ENCODE measurements around the gene ANOS1. TPM values are rescaled to one million over a fixed set of nuclear protein-coding genes. Genes with fewer than 3 reads are reported as not detected.

The ANOS1 gene
- total and polyA plus RNA-seq, 2 of the 13 experiments (the other 11 are each of a cell fraction or from before 2014, with no cell fraction given): not detected

DNA sequence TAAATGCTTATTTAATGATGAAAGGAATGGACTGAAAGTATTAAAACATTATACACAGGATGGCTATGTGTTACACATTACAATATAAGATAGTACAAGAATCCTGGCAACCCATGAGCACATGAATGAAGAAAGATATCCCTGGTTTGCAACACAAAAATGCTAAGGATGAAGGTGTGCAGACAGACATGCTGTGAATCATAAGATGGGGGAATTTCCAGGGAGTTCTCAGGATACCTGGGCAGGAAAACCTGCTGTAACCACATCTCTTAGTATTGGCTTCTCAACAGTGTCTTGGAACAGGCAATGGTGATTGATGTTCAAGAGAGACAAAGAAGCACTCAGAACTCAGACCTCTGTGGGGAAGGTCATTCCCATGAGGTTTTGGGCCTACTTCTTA lies 23.9 kb upstream of the ANOS1 start (continued):
- no peak for TF ChIP-seq ZBTB40 (IDR thresholded peaks at IDR 0.05)
- no peak for TF ChIP-seq ZBTB40 (CRISPR knock-in tag; IDR thresholded peaks at IDR 0.05)
- TF ChIP-seq CREBL2 (CRISPR knock-in tag; IDR thresholded peaks at IDR 0.05; ENCODE audit: borderline replicate concordance): no peak
- no peak for TF ChIP-seq GABPA (IDR thresholded peaks at IDR 0.05; ENCODE audit: low read depth, low read length)
- TF ChIP-seq GABPA (CRISPR knock-in tag; IDR thresholded peaks at IDR 0.05; ENCODE audit: low read depth): no peak
- TF ChIP-seq ZNF382 (CRISPR knock-in tag; IDR thresholded peaks at IDR 0.05; ENCODE audit: borderline replicate concordance): no peak
- TF ChIP-seq SKI (IDR thresholded peaks at IDR 0.05; ENCODE audit: partially characterized antibody): no peak
- TF ChIP-seq RFXANK (CRISPR knock-in tag; IDR thresholded peaks at IDR 0.05): no peak
- no peak for TF ChIP-seq RFX1 (IDR thresholded peaks at IDR 0.05)
- no peak for TF ChIP-seq ZNF766 (CRISPR knock-in tag; IDR thresholded peaks at IDR 0.05; ENCODE audit: borderline replicate concordance)
- TF ChIP-seq ZSCAN9 (CRISPR knock-in tag; IDR thresholded peaks at IDR 0.05; ENCODE audit: borderline replicate concordance): no peak
- no peak for TF ChIP-seq BCL6 (CRISPR knock-in tag; IDR thresholded peaks at IDR 0.05)
- TF ChIP-seq ZNF414 (CRISPR knock-in tag; IDR thresholded peaks at IDR 0.05): no peak
- TF ChIP-seq ZNF260 (CRISPR knock-in tag; IDR thresholded peaks at IDR 0.05; ENCODE audit: borderline replicate concordance, low read depth): no peak
- TF ChIP-seq ZBTB4 (CRISPR knock-in tag; IDR thresholded peaks at IDR 0.05; ENCODE audit: borderline replicate concordance): no peak
- TF ChIP-seq ZNF816 (CRISPR knock-in tag; IDR thresholded peaks at IDR 0.05; ENCODE audit: borderline replicate concordance): no peak

Measured in HepG2 (cell line).